ENCODE results near the gene IL17RE.
A peak's percentile ranks its signal among the peaks of the same experiment; 100 is the strongest.
"Not testable (repeated sequence)": the region's sequence is repeated elsewhere in the genome, so short reads cannot be mapped to it uniquely, and the experiment has no call there.

The IL17RE gene

GRCh38 chr3:9902372-9903237 lies at the start of gene IL17RE:
TSS of gene IL17RE (plus strand) at chr3:9902848. CDS start at chr3:9902933, 85 bp downstream.
- no peak for DNase-seq

GRCh38 chr3:9854291-9854940 lies 48.2 kb upstream of the IL17RE start:
- DNase-seq = not testable (repeated sequence)

- no peak for DNase-seq
Measured at GRCh38 chr3:9855594-9855993, 47.1 kb upstream of the IL17RE start.

- no peak for DNase-seq
Measured at GRCh38 chr3:9859530-9860025, 43.1 kb upstream of the IL17RE start.

GRCh38 chr3:9861201-9861600 lies 41.4 kb upstream of the IL17RE start:
- no peak for DNase-seq

GRCh38 chr3:9861626-9862130 lies 41.0 kb upstream of the IL17RE start:
- no peak for DNase-seq

GRCh38 chr3:9862391-9863057 lies 40.1 kb upstream of the IL17RE start:
- no peak for DNase-seq

GRCh38 chr3:9863058-9863772 lies 39.4 kb upstream of the IL17RE start:
- no peak for DNase-seq

- peak in 1 of 2 experiments; percentile 63 for DNase-seq
Measured at GRCh38 chr3:9864200-9864927, 38.3 kb upstream of the IL17RE start.

- not testable (repeated sequence) for DNase-seq
Measured at GRCh38 chr3:9865125-9865637, 37.5 kb upstream of the IL17RE start.

- peak in 1 of 2 experiments; percentile 1 for DNase-seq
Measured at GRCh38 chr3:9866639-9867038, 36.0 kb upstream of the IL17RE start.

GRCh38 chr3:9867106-9867505 lies 35.5 kb upstream of the IL17RE start:
- no peak for DNase-seq

GRCh38 chr3:9869955-9870354 lies 32.7 kb upstream of the IL17RE start:
- DNase-seq = no peak

GRCh38 chr3:9870978-9871377 lies 31.7 kb upstream of the IL17RE start:
- no peak for DNase-seq

- DNase-seq = not testable (repeated sequence)
Measured at GRCh38 chr3:9872067-9872466, 30.6 kb upstream of the IL17RE start.

- no peak for DNase-seq
Measured at GRCh38 chr3:9875448-9875847, 27.2 kb upstream of the IL17RE start.

- not testable (repeated sequence) for DNase-seq
Measured at GRCh38 chr3:9876255-9876654, 26.4 kb upstream of the IL17RE start.

GRCh38 chr3:9876991-9877390 lies 25.7 kb upstream of the IL17RE start:
- no peak for DNase-seq

- DNase-seq = no peak
Measured at GRCh38 chr3:9878700-9879099, 23.9 kb upstream of the IL17RE start.

GRCh38 chr3:9879830-9880549 lies 22.7 kb upstream of the IL17RE start, which contains the start of gene CIDEC:
TSS of gene CIDEC (minus strand) at chr3:9880253. CDS start at chr3:9878486, 1,767 bp downstream.
- no peak for DNase-seq

- DNase-seq = no peak
Measured at GRCh38 chr3:9881441-9881840, 21.2 kb upstream of the IL17RE start.

All from NCI-H446 (cell line).